ENCODE data around the gene IL31.

GRCh38 chr12:122148657-122149056 lies 25.4 kb downstream of the IL31 start:
- no peak for TF ChIP-seq CTCF (conservative IDR thresholded peaks at IDR 0.05; ENCODE audit: low read depth, low read length)
- TF ChIP-seq CEBPB (IDR thresholded peaks at IDR 0.05; ENCODE audit: low read depth, low read length): peak; percentile 30; the same call in 1 of the 2 replicates
- no peak for TF ChIP-seq MAZ (IDR thresholded peaks at IDR 0.05; ENCODE audit: borderline replicate concordance, low read depth, low read length)
- TF ChIP-seq USF2 (IDR thresholded peaks at IDR 0.05; ENCODE audit: low read depth, low read length): no peak
- TF ChIP-seq POLR2A (IDR thresholded peaks at IDR 0.05; ENCODE audit: low read depth, low read length): no peak
- no peak for TF ChIP-seq SMC3 (IDR thresholded peaks at IDR 0.05; ENCODE audit: low read depth, low read length)
- no peak for TF ChIP-seq MAFK (IDR thresholded peaks at IDR 0.05; ENCODE audit: low read depth, low read length)
- TF ChIP-seq RFX5 (IDR thresholded peaks at IDR 0.05; ENCODE audit: low read depth, low read length): no peak
- no peak for TF ChIP-seq BHLHE40 (IDR thresholded peaks at IDR 0.05; ENCODE audit: low read depth, low read length)

Measured in IMR-90 (cell line).